Measurements from ENCODE around the gene URM1. TPM values are rescaled to one million over a fixed set of nuclear protein-coding genes. Genes with fewer than 3 reads are reported as not detected.

Gene URM1
- total RNA-seq, 1 donor from 2014 or later: 37.5 TPM

GRCh38 chr9:128371630-128372117, 500 bp downstream of the URM1 start:
- H3K4me1 ChIP-seq: peaks cover 0 to 8% of the 10 kb centered on the region in 2 donors
- H3K9me3 ChIP-seq: no peaks in the 10 kb centered on the region
- H3K36me3 ChIP-seq: peaks cover 0 to 22% of the 10 kb centered on the region in 2 donors
- H3K4me3 ChIP-seq: peak overlapping the region; percentile 66 to 80
- H3K27ac ChIP-seq: peak overlapping the region; percentile 84 to 87
- H3K27me3 ChIP-seq: no peaks in the 10 kb centered on the region
- TF ChIP-seq CTCF (IDR thresholded peaks at IDR 0.05): no peak
- DNase-seq (ENCODE audit: low spot score in 2 of 2): no peak
- intact Hi-C loops (cut with DNase I): loop anchor here (1.0 to 5.0 kb wide), 7 partner anchors 9 to 181 kb away; partner anchors contain the start of genes CERCAM, COQ4, GLE1 and GOLGA2

- no peak for DNase-seq (ENCODE audit: low spot score in 2 of 2)
- Histone ChIP-seq H3K27ac (peak overlapping the region; percentile 84 to 87), H3K4me3 (peak overlapping the region; percentile 66 to 80), H3K4me1 (peaks cover 0 to 8% of the 10 kb centered on the region in 2 donors), H3K36me3 (peaks cover 0 to 22% of the 10 kb centered on the region in 2 donors), H3K27me3 (no peaks in the 10 kb centered on the region), H3K9me3 (no peaks in the 10 kb centered on the region)
- intact Hi-C loops (cut with DNase I): loop anchor here (5.0 kb wide), 2 partner anchors 130 to 180 kb away; partner anchors contain the start of genes GLE1 and SPTAN1
- TF ChIP-seq CTCF (IDR thresholded peaks at IDR 0.05): no peak
Observed at GRCh38 chr9:128372188-128372641, 1.0 kb downstream of the URM1 start.

- H3K9me3 ChIP-seq: no peaks in the 10 kb centered on the region
- TF ChIP-seq CTCF (IDR thresholded peaks at IDR 0.05): no peak
- intact Hi-C loops (cut with DNase I): loop anchor here (5.0 kb wide), 2 partner anchors 130 to 180 kb away; partner anchors contain the start of genes GLE1 and SPTAN1
- H3K4me1 ChIP-seq: peaks cover 0 to 8% of the 10 kb centered on the region in 2 donors
- H3K36me3 ChIP-seq: peaks cover under 1 to 28% of the 10 kb centered on the region in 2 donors
- no peak overlapping the region for H3K4me3 ChIP-seq
- H3K27me3 ChIP-seq: no peaks in the 10 kb centered on the region
- no peak overlapping the region for H3K27ac ChIP-seq
- no peak for DNase-seq (ENCODE audit: low spot score in 2 of 2)
Observed at GRCh38 chr9:128372784-128373183, 1.6 kb downstream of the URM1 start.

- intact Hi-C loops (cut with DNase I): loop anchor here (5.0 kb wide), 2 partner anchors 128 to 178 kb away; partner anchors contain the start of genes GLE1 and SPTAN1
- Histone ChIP-seq H3K36me3 (peaks cover 14 to 36% of the 10 kb centered on the region in 2 donors), H3K4me1 (peaks cover 0 to 8% of the 10 kb centered on the region in 2 donors), H3K9me3 (no peaks in the 10 kb centered on the region), H3K4me3 (no peak overlapping the region), H3K27ac (no peak overlapping the region), H3K27me3 (no peaks in the 10 kb centered on the region)
- TF ChIP-seq CTCF (IDR thresholded peaks at IDR 0.05): no peak
- DNase-seq (ENCODE audit: low spot score in 2 of 2): no peak
Observed at GRCh38 chr9:128374221-128374675, 3.1 kb downstream of the URM1 start.

GRCh38 chr9:128375865-128376264, 4.7 kb downstream of the URM1 start:
- no peak for DNase-seq (ENCODE audit: low spot score in 2 of 2)
- Histone ChIP-seq H3K27me3 (no peaks in the 10 kb centered on the region), H3K4me1 (no peaks in the 10 kb centered on the region), H3K27ac (no peak overlapping the region), H3K4me3 (no peak overlapping the region), H3K36me3 (peaks cover 22 to 40% of the 10 kb centered on the region in 2 donors), H3K9me3 (no peaks in the 10 kb centered on the region)
- no peak for TF ChIP-seq CTCF (IDR thresholded peaks at IDR 0.05)
- intact Hi-C loops (cut with DNase I): no loop called here

Measured in ascending aorta (tissue), 2 donors.